K562 (cell line): ENCODE measurements around the gene NR6A1. TPM values are rescaled to one million over a fixed set of nuclear protein-coding genes. Genes with fewer than 3 reads are reported as not detected.

ENCODE experiments used
- ATAC-seq: fragments of 200-7000 bp; cut with Tn5 transposase; 3 replicates; pipeline ENCODE4 v1.9.1; 2020; ENCODE audit warnings: moderate library complexity
- BruUV-seq: library from RNA; stranded (reverse); fragments of 400-500 nt; replicated peaks from 2 replicates; lab custom pipeline; 2021; lab: Mats Ljungman, UMichigan
- CTCF ChIA-PET: fragments of 300-600 bp; formaldehyde crosslinking; extraction: SDS; loops from one replicate; lab custom pipeline; 2021; ENCODE audit warnings: low intra/inter-chr PET ratio; lab: Yijun Ruan, JAX
- POLR2A ChIA-PET: fragments of 300-600, 350-650 bp; sonication (Branson Sonifier 250); formaldehyde crosslinking; extraction: SDS; loops from one replicate; lab custom pipeline; 2021; ENCODE audit warnings: antibody characterized with exemption, inconsistent platforms; lab: Yijun Ruan, JAX
- DNase-seq, 4 experiments: peaks; one replicate each; pipeline versions ENCODE4 v3.0.0 to v3.0.0-alpha.2; 2011 to 2018; ENCODE audit warnings: low spot score in 3 of 4, mixed read lengths in 3 of 4; ENCODE audit errors: extremely low read depth in 1 of 4
- FAIRE-seq: peaks from 2 replicates; lab custom pipeline; 2011; peaks lifted over from hg19 to GRCh38; lab: Jason Lieb, UNC
- H2AFZ ChIP-seq: 2 replicates; pipeline ENCODE4 v1.6.0; 2011; ENCODE audit warnings: low read depth, low read length, control low read depth, inconsistent platforms
- H3K27ac ChIP-seq: fragments of 200-600 bp; 3 replicates; pipeline ENCODE4 v1.8.0; 2011; ENCODE audit warnings: low read depth, mild to moderate bottlenecking, control low read depth, inconsistent platforms, low read length, moderate library complexity, mixed read lengths; ENCODE audit errors: extremely low read depth
- H3K27me3 ChIP-seq, 2 experiments: fragments of 300-600 bp in 1 of 2; 2 replicates in 1 of 2; 3 replicates in 1 of 2; pipeline versions ENCODE4 v1.6.0 to v1.8.0; 2011; ENCODE audit warnings: inconsistent platforms in 2 of 2, low read length in 2 of 2, mild to moderate bottlenecking in 1 of 2, mixed read lengths in 1 of 2, moderate library complexity in 1 of 2; ENCODE audit not compliant: control insufficient read depth in 2 of 2, insufficient read depth in 2 of 2
- H3K36me3 ChIP-seq: fragments of 300-600 bp; 3 replicates; pipeline ENCODE4 v1.8.0; 2011; ENCODE audit warnings: mild to moderate bottlenecking, low read length, inconsistent platforms; ENCODE audit not compliant: control insufficient read depth, insufficient read depth
- H3K4me1 ChIP-seq, 2 experiments: fragments of 200-600 bp in 1 of 2; replicated peaks in 1 of 2; 2 replicates in 1 of 2; 3 replicates in 1 of 2; pipeline versions ENCODE4 v1.5.1 to v1.8.0; 2011; ENCODE audit warnings: inconsistent platforms in 2 of 2, low read length in 2 of 2, mild to moderate bottlenecking in 1 of 2, mixed read lengths in 1 of 2, moderate library complexity in 1 of 2; ENCODE audit not compliant: control insufficient read depth in 2 of 2, insufficient read depth in 2 of 2
- H3K4me2 ChIP-seq: 2 replicates; pipeline ENCODE4 v1.6.1; 2011; ENCODE audit warnings: low read length, control low read depth, inconsistent platforms, mixed read lengths; ENCODE audit not compliant: insufficient read depth
- H3K4me3 ChIP-seq: fragments of 200-600 bp; sonication (generic), shearing (Covaris generic); 2 replicates; pipeline ENCODE4 v1.5.1; 2016; ENCODE audit warnings: control low read depth, inconsistent platforms
- H3K79me2 ChIP-seq: fragments of 200-600 bp; 3 replicates; pipeline ENCODE4 v1.8.0; 2011; ENCODE audit warnings: low read length, inconsistent platforms; ENCODE audit not compliant: control insufficient read depth, insufficient read depth
- H3K9ac ChIP-seq, 2 experiments: 2 replicates each; pipeline versions ENCODE4 v1.6.0 to v1.6.1; 2011; ENCODE audit warnings: low read depth in 2 of 2, low read length in 2 of 2, control low read depth in 1 of 2, inconsistent platforms in 1 of 2, mild to moderate bottlenecking in 1 of 2, mixed read lengths in 1 of 2; ENCODE audit not compliant: insufficient read depth in 1 of 2
- H3K9me1 ChIP-seq: one replicate; pipeline ENCODE4 v1.6.0; 2011; ENCODE audit warnings: inconsistent platforms, mild to moderate bottlenecking, low read length, moderate library complexity; ENCODE audit not compliant: control insufficient read depth, insufficient read depth
- H3K9me3 ChIP-seq: replicated peaks from 2 replicates; pipeline ENCODE4 v1.5.1; 2011; ENCODE audit warnings: low read depth, low read length, inconsistent platforms; ENCODE audit not compliant: control insufficient read depth, insufficient read depth
- H4K20me1 ChIP-seq: replicated peaks from 2 replicates; pipeline ENCODE4 v1.6.1; 2011; ENCODE audit warnings: low read length, inconsistent platforms, mixed read lengths; ENCODE audit not compliant: control insufficient read depth, insufficient read depth
- C11orf30 ChIP-seq: fragments of 450-650 bp; IDR thresholded peaks from 2 replicates; pipeline ENCODE4 v1.6.1; 2016; ENCODE audit warnings: low read depth, mild to moderate bottlenecking
- CEBPB ChIP-seq: fragments of 450-650 bp; IDR thresholded peaks from 2 replicates; pipeline ENCODE4 v1.6.1; 2016; ENCODE audit warnings: missing genetic modification characterization, missing compliant biosample characterization
- CEBPG ChIP-seq, 3 experiments: fragments of 200-800 bp in 1 of 3; sonication (Bioruptor generic) in 1 of 3; sonication (generic) in 1 of 3; formaldehyde crosslinking in 1 of 3; IDR thresholded peaks in 2 of 3; conservative IDR thresholded peaks in 1 of 3; 2 replicates each; pipeline versions ENCODE4 v1.6.1 to v1.8.0; 2016 to 2022; ENCODE audit warnings: missing compliant biosample characterization in 2 of 3, missing genetic modification characterization in 2 of 3, mild to moderate bottlenecking in 1 of 3, missing genetic modification reagents in 1 of 3
- HNRNPH1 ChIP-seq: fragments of 200-400 bp; formaldehyde crosslinking; optimal IDR thresholded peaks from 2 replicates; pipeline ENCODE3; 2017; ENCODE audit warnings: low read depth, mild to moderate bottlenecking, low read length, moderate library complexity
- MAFF ChIP-seq: IDR thresholded peaks from 2 replicates; pipeline ENCODE4 v1.6.1; 2012; ENCODE audit warnings: low read length, improper control_type of control experiment
- MAFG ChIP-seq: fragments of 450-650 bp; conservative IDR thresholded peaks from 2 replicates; pipeline ENCODE4 v1.6.1; 2016; ENCODE audit warnings: missing genetic modification characterization, missing compliant biosample characterization
- RBM22 ChIP-seq: fragments of 200-400 bp; formaldehyde crosslinking; IDR thresholded peaks from 2 replicates; pipeline ENCODE4 v1.6.1; 2018; ENCODE audit warnings: low read length, low read depth; ENCODE audit not compliant: poor library complexity, severe bottlenecking
- ZNF316 ChIP-seq: fragments of 450-650 bp; IDR thresholded peaks from 2 replicates; pipeline ENCODE4 v1.6.1; 2016
- WGBS: fragments of 100-300 bp; shearing (Covaris generic); methylation state at CpG from one replicate; pipeline ENCODE4 v1.1.6; 2016; ENCODE audit warnings: low coverage, mixed read lengths; ENCODE audit not compliant: insufficient coverage; ENCODE audit errors: missing lambda C conversion rate; 5-methylcytosine and 5-hydroxymethylcytosine counted together
- in situ Hi-C: fragments of 300-500 bp; cut with MboI; formaldehyde crosslinking; loops from 4 replicates; pipeline ENCODE4 v1.15.0; 2018; ENCODE audit warnings: inconsistent platforms, mixed read lengths
- intact Hi-C: fragments of 100-400 bp; cut with micrococcal nuclease; formaldehyde crosslinking; loops from 2 replicates; pipeline ENCODE4 v1.14.2; 2022
- polyA plus RNA-seq, 8 experiments: library from polyadenylated mRNA; depleted of rRNA in 4 of 8; stranded (reverse) in 5 of 8; unstranded in 3 of 8; fragments of >200 nt; fragmentation: Nextera tagmentation in 2 of 8; fragmentation: Illumina TruSeq in 1 of 8; extraction: Ambion mirVana in 2 of 8; extraction: Trizol in 1 of 8; gene quantifications; 2 replicates each; pipeline versions ENCODE4 v1.2.1 to v1.2.3, GENCODE V29; 2011 to 2014; ENCODE audit warnings: inconsistent platforms in 1 of 8, missing spikeins in 1 of 8
- total RNA-seq, 7 experiments: library from RNA; depleted of rRNA in 6 of 7; stranded (reverse); fragments of >200 nt in 6 of 7; fragmentation: Illumina TruSeq in 2 of 7; extraction: Trizol in 2 of 7; gene quantifications; 2 replicates each; pipeline versions ENCODE4 v1.2.1 to v1.2.3, GENCODE V29; 2011 to 2021; ENCODE audit warnings: low replicate concordance in 1 of 7

Gene NR6A1
- total and polyA plus RNA-seq, 9 of the 15 experiments (the other 6 are each of a cell fraction or from before 2014, with no cell fraction given), result 9.7 to 55.4 (median 28.3) TPM

GRCh38 chr9:124615100-124615742 lies 155.9 kb downstream of the NR6A1 start:
- no peak for FAIRE-seq
- CTCF ChIA-PET, result interaction anchor here (0.7 to 9.4 kb wide), 3 partner anchors 96 to 237 kb away, joined by 4 to 147 read pairs (median 5); no protein-coding TSS in a partner anchor
- in situ Hi-C loops, result loop anchor here (5.0 kb wide), 1 partner anchor 92 kb away; no protein-coding TSS in a partner anchor
- H3K9me1 ChIP-seq, result no peaks in the 10 kb centered on the region
- H3K9ac ChIP-seq, result no peak overlapping the region
- no peaks in the 10 kb centered on the region for H3K9me3 ChIP-seq
- H2AFZ ChIP-seq, result no peak overlapping the region
- peak; percentile 75 for TF ChIP-seq ZNF316
- no peak for TF ChIP-seq CEBPG (CRISPR knock-in tag; IDR thresholded peaks at IDR 0.05)
- peak; percentile 28 to 81; a peak in 2 of 4 replicates for TF ChIP-seq CEBPG (tag; conservative IDR thresholded peaks at IDR 0.05 in 1 of 2, IDR thresholded peaks at IDR 0.05 in 1 of 2)
- TF ChIP-seq MAFG, result 0 out of 2 replicates have a peak, but pooled peaks have one; percentile 18
- TF ChIP-seq MAFF, result 0 out of 2 replicates have a peak, but pooled peaks have one; percentile 13
- peak; percentile 52; the same call in 1 of the 2 replicates for TF ChIP-seq C11orf30
- no peak for TF ChIP-seq RBM22
- no peak for TF ChIP-seq HNRNPH1
- peak; percentile 84 for TF ChIP-seq CEBPB
- no TSS peak for BruUV-seq
- DNase-seq, result no peak
- H3K27me3 ChIP-seq, result no peaks in the 10 kb centered on the region
- WGBS, result 93% methylated on average over 2 of the region's 2 CpGs
- H3K4me2 ChIP-seq, result no peak overlapping the region
- no peaks in the 10 kb centered on the region for H3K36me3 ChIP-seq
- peaks cover 32% of the 10 kb centered on the region for H3K79me2 ChIP-seq
- H4K20me1 ChIP-seq, result peaks cover 8% of the 10 kb centered on the region; the same call in 1 of the 2 replicates
- ATAC-seq, result no peak
- H3K27ac ChIP-seq, result no peak overlapping the region
- POLR2A ChIA-PET, result interaction anchor here (1.4 kb wide), 1 partner anchor 142 kb away, joined by 3 read pairs; no protein-coding TSS in a partner anchor
- H3K4me1 ChIP-seq, result peaks cover 0 to 4% of the 10 kb centered on the region in 2 experiments; a peak in 1 of 5 replicates
- intact Hi-C loops, result loop anchor here (5.0 kb wide), 1 partner anchor 237 kb away; the partner anchor contains the start of gene WDR38
- no peak overlapping the region for H3K4me3 ChIP-seq
